ENCODE data around the gene SLC12A8. TPM values are rescaled to one million over a fixed set of nuclear protein-coding genes. Genes with fewer than 3 reads are reported as not detected.

The SLC12A8 gene
- total RNA-seq, 1 experiment from 2014 or later = 30.7 TPM

DNA sequence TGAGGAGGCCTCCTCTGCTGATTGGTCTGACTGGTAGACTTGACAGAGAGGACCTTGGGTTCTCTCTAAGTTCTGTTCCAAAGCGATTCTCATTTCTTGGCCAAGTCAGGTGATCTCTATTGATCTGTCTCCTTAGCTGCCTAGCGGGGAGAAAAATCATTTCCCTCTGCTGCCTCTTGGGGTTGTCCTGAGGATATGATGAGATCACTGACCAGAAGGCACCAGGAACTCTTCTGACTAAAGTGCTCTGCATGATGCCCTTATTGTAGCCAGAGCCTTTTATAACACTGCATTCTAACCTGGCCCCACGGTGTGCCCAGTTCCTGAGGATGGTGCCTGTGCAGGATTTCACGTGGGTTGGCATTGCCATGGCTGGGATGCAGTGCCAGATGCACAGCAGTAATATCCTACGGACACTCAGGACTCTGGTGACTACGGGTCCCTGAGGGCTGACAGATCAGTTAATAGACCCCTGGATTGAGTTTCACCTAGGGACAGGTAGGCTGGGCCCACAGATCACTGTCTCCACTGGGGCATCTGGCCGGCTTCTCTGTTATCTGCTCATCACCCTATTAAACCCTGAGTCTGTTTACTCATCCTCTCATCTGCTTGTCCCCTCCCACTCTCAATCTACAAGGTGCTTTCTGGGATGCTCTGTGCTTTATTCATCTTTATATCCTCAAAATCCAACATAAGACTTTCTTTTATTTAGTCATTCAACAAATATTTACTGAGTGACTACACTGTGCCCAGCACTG lies 152.9 kb downstream of the SLC12A8 start:
- Histone ChIP-seq H3K36me3 (ENCODE audit: low read depth) (no peaks in the 10 kb centered on the region), H3K27ac (no peak overlapping the region), H2AFZ (no peak overlapping the region), H3K9me3 (ENCODE audit: insufficient read depth, low read depth) (no peaks in the 10 kb centered on the region), H3K27me3 (ENCODE audit: insufficient read depth, low read depth) (no peaks in the 10 kb centered on the region), H3K79me2 (ENCODE audit: low read depth) (no peaks in the 10 kb centered on the region), H3K4me2 (no peak overlapping the region), H4K20me1 (ENCODE audit: insufficient read depth) (no peaks in the 10 kb centered on the region), H3F3A (ENCODE audit: insufficient read depth, low read depth) (peaks cover 41% of the 10 kb centered on the region), H3K9me2 (ENCODE audit: insufficient read depth) (no peaks in the 10 kb centered on the region), H3K4me3 (no peak overlapping the region), H3K4me1 (replicated peaks; ENCODE audit: insufficient read depth) (peaks cover 67% of the 10 kb centered on the region)
- TF ChIP-seq CTCF (conservative IDR thresholded peaks at IDR 0.05) (no peak), EZH2 (IDR thresholded peaks at IDR 0.05; ENCODE audit: low read depth) (no peak)
- CTCF ChIA-PET = no interaction called here
- no TSS peak for BruUV-seq (replicated peaks)
- POLR2A ChIA-PET (ENCODE audit: unreplicated experiment) = interaction anchor here (0.7 kb wide), 1 partner anchor 17 kb away, joined by 3 read pairs; no protein-coding TSS in a partner anchor
- intact Hi-C loops (cut with micrococcal nuclease; ENCODE audit: unreplicated experiment) = loop anchor here (5.0 to 10.0 kb wide), 5 partner anchors 62 to 315 kb away; partner anchors contain the start of genes SLC12A8 and ZNF148
- DNase-seq = no peak

GRCh38 chr3:125058959-125059358 lies 153.6 kb downstream of the SLC12A8 start:
- no peak overlapping the region for H3K27ac ChIP-seq
- CTCF ChIA-PET = no interaction called here
- no peak overlapping the region for H3K4me2 ChIP-seq
- no peaks in the 10 kb centered on the region for H3K36me3 ChIP-seq (ENCODE audit: low read depth)
- no peaks in the 10 kb centered on the region for H4K20me1 ChIP-seq (ENCODE audit: insufficient read depth)
- intact Hi-C loops (cut with micrococcal nuclease; ENCODE audit: unreplicated experiment) = no loop called here
- H3K27me3 ChIP-seq (ENCODE audit: insufficient read depth, low read depth) = no peaks in the 10 kb centered on the region
- no peak for DNase-seq
- H3F3A ChIP-seq (ENCODE audit: insufficient read depth, low read depth) = peaks cover 34% of the 10 kb centered on the region
- H3K9me3 ChIP-seq (ENCODE audit: insufficient read depth, low read depth) = no peaks in the 10 kb centered on the region
- H2AFZ ChIP-seq = no peak overlapping the region
- no peak overlapping the region for H3K4me3 ChIP-seq
- no TSS peak for BruUV-seq (replicated peaks)
- POLR2A ChIA-PET (ENCODE audit: unreplicated experiment) = no interaction called here
- peaks cover 66% of the 10 kb centered on the region for H3K4me1 ChIP-seq (replicated peaks; ENCODE audit: insufficient read depth)
- H3K9me2 ChIP-seq (ENCODE audit: insufficient read depth) = no peaks in the 10 kb centered on the region
- H3K79me2 ChIP-seq (ENCODE audit: low read depth) = no peaks in the 10 kb centered on the region
- no peak for TF ChIP-seq CTCF (conservative IDR thresholded peaks at IDR 0.05)
- no peak for TF ChIP-seq EZH2 (IDR thresholded peaks at IDR 0.05; ENCODE audit: low read depth)

DNA sequence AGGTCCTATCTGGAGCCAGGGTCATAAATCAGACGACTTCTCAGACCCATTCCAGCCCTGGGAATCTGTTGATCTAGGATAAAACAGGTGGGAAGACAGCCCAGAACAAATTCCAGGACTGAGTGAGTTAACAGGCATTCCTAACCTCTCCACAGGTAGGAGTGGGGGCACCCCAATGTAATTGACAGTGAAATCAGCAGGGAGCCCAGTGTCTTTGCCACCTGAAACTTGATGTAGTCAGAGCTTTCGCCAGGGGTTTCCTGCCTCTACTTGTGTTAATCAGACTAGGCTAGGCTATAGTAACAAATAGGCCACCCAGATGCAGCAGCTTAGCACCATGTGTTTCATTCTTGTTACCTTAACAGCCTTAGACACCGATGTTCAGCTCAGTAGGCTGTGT lies 154.0 kb downstream of the SLC12A8 start:
- H3K36me3 ChIP-seq (ENCODE audit: low read depth) = no peaks in the 10 kb centered on the region
- BruUV-seq (replicated peaks) = no TSS peak
- intact Hi-C loops (cut with micrococcal nuclease; ENCODE audit: unreplicated experiment) = no loop called here
- no peaks in the 10 kb centered on the region for H3K9me2 ChIP-seq (ENCODE audit: insufficient read depth)
- H3K27me3 ChIP-seq (ENCODE audit: insufficient read depth, low read depth) = no peaks in the 10 kb centered on the region
- POLR2A ChIA-PET (ENCODE audit: unreplicated experiment) = no interaction called here
- no peaks in the 10 kb centered on the region for H3K79me2 ChIP-seq (ENCODE audit: low read depth)
- CTCF ChIA-PET = no interaction called here
- TF ChIP-seq CTCF (conservative IDR thresholded peaks at IDR 0.05) = no peak
- no peak for TF ChIP-seq EZH2 (IDR thresholded peaks at IDR 0.05; ENCODE audit: low read depth)
- peaks cover 29% of the 10 kb centered on the region for H3F3A ChIP-seq (ENCODE audit: insufficient read depth, low read depth)
- DNase-seq = no peak
- H2AFZ ChIP-seq = no peak overlapping the region
- H3K9me3 ChIP-seq (ENCODE audit: insufficient read depth, low read depth) = no peaks in the 10 kb centered on the region
- H3K4me2 ChIP-seq = no peak overlapping the region
- no peak overlapping the region for H3K4me3 ChIP-seq
- H3K4me1 ChIP-seq (replicated peaks; ENCODE audit: insufficient read depth) = peaks cover 61% of the 10 kb centered on the region
- no peak overlapping the region for H3K27ac ChIP-seq
- H4K20me1 ChIP-seq (ENCODE audit: insufficient read depth) = no peaks in the 10 kb centered on the region

Data from PC-9 (cell line).